HPDE6-E6E7 (cell line): Measurements from ENCODE around the gene S100A9.
"Not testable (repeated sequence)": the region's sequence is repeated elsewhere in the genome, so short reads cannot be mapped to it uniquely, and the experiment has no call there.

Source experiments
- DNase-seq: peaks from one replicate; pipeline ENCODE4 v3.0.0; 2011; ENCODE audit warnings: missing footprints; ENCODE audit errors: extremely low spot score

S100A9 gene

GRCh38 chr1:153357853-153358690 is at the start of gene S100A9:
TSS of gene S100A9 (plus strand) at chr1:153357854. CDS start at chr1:153358284, 430 bp downstream.
- no peak for DNase-seq

GRCh38 chr1:153308540-153308939 is 49.1 kb upstream of the S100A9 start:
- no peak for DNase-seq

GRCh38 chr1:153309441-153309840 is 48.2 kb upstream of the S100A9 start:
- DNase-seq, result no peak

GRCh38 chr1:153310526-153310925 is 47.1 kb upstream of the S100A9 start:
- no peak for DNase-seq

GRCh38 chr1:153312570-153313186 is 45.0 kb upstream of the S100A9 start, which contains the start of gene PGLYRP3:
TSS of gene PGLYRP3 (minus strand) at chr1:153312952. CDS start at chr1:153310665, 2,287 bp downstream.
- no peak for DNase-seq

- DNase-seq, result no peak
Observed at GRCh38 chr1:153313288-153313687, 44.4 kb upstream of the S100A9 start.

- not testable (repeated sequence) for DNase-seq
Observed at GRCh38 chr1:153314388-153314787, 43.3 kb upstream of the S100A9 start.

GRCh38 chr1:153316013-153316412 is 41.6 kb upstream of the S100A9 start:
- DNase-seq, result not testable (repeated sequence)

- not testable (repeated sequence) for DNase-seq
Observed at GRCh38 chr1:153318145-153318544, 39.5 kb upstream of the S100A9 start.

- no peak for DNase-seq
Observed at GRCh38 chr1:153322568-153322967, 35.1 kb upstream of the S100A9 start.

GRCh38 chr1:153324912-153325311 is 32.7 kb upstream of the S100A9 start:
- DNase-seq, result no peak

- DNase-seq, result no peak
Observed at GRCh38 chr1:153333902-153334301, 23.8 kb upstream of the S100A9 start.

GRCh38 chr1:153336650-153337049 is 21.0 kb upstream of the S100A9 start:
- DNase-seq, result no peak

- no peak for DNase-seq
Observed at GRCh38 chr1:153337980-153338853, 19.4 kb upstream of the S100A9 start.

- DNase-seq, result no peak
Observed at GRCh38 chr1:153339802-153340201, 17.9 kb upstream of the S100A9 start.

GRCh38 chr1:153340356-153340755 is 17.3 kb upstream of the S100A9 start:
- no peak for DNase-seq

- DNase-seq, result no peak
Observed at GRCh38 chr1:153341431-153341934, 16.2 kb upstream of the S100A9 start.

GRCh38 chr1:153342178-153342577 is 15.5 kb upstream of the S100A9 start:
- no peak for DNase-seq

GRCh38 chr1:153343040-153343681 is 14.5 kb upstream of the S100A9 start:
- no peak for DNase-seq

GRCh38 chr1:153343811-153344717 is 13.6 kb upstream of the S100A9 start:
- DNase-seq, result no peak
